Measurements from ENCODE around the gene ANKRD11. TPM values are rescaled to one million over a fixed set of nuclear protein-coding genes. Genes with fewer than 3 reads are reported as not detected.
"Not testable (repeated sequence)": the region's sequence is repeated elsewhere in the genome, so short reads cannot be mapped to it uniquely, and the experiment has no call there.

Gene ANKRD11
- total RNA-seq, 1 donor from 2014 or later, result 140 TPM

DNA sequence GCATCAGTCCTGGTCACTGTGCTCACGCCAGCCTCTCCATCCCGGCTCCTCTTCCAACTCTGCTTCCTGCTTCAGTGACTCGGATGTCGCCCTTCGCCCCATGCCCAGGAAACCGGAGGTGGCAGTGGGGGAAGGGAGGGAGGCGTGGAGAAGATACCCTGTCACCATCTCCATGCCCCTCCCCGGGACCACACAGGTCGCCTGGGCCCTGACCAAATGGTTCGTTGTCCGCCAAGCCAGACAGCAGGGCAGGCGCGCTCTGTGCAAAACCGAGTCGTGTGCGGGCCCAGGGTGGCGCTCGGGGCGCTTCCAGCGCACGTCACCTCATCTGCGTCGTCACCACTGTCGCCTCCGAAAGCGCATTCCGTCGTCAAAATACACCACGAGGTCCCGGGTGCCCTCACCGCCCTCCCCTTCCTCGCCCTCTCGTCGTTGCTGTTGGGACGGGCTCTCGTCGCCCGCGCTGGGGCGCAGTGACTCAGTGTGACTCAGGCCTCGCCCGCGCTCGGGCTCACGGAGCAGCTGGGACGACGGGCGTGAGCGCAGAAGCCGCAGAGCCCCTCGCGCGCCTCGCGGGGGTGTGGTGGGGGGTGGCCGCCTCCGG, 233.6 kb downstream of the ANKRD11 start:
- ATAC-seq (peak; percentile 73), DNase-seq (ENCODE audit: low spot score) (no peak)
- intact Hi-C loops (cut with DNase I), result no loop called here

DNA sequence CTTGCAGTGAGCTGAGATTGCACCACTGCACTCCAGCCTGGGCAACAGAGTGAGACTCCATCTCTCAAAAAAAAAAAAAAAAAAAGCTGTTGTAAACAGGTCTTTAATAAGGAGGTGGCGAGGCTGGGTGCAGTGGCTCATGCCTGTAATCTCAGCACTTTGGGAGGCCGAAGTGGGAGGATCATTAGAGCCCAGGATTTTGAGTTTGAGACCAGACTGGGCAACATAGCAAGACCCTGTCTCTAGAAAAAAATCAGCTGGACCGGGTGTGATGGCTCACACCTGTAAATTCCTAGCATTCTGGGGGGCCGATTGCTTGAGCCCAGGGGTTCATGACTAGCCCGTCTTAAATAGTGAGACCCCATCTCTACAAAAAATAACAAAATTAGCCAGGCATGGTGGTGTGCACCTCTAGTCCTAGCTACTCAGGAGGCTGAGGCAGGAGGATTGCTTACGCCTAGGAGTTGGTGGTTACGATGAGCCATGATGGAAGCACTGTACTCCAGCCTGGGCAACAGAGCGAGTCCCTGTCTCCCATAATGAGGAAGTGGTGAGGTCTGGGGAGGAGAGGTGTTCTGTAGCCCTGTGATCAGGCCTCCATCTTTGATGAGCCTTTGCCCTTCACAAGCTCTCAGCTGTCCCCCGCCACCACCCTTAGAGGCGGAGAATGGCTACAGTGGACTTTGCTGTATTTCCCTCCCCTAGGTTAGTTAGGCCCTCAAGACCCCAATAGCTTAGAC, 236.6 kb downstream of the ANKRD11 start:
- ATAC-seq (no peak), DNase-seq (ENCODE audit: low spot score) (no peak)
- intact Hi-C loops (cut with DNase I), result no loop called here

DNA sequence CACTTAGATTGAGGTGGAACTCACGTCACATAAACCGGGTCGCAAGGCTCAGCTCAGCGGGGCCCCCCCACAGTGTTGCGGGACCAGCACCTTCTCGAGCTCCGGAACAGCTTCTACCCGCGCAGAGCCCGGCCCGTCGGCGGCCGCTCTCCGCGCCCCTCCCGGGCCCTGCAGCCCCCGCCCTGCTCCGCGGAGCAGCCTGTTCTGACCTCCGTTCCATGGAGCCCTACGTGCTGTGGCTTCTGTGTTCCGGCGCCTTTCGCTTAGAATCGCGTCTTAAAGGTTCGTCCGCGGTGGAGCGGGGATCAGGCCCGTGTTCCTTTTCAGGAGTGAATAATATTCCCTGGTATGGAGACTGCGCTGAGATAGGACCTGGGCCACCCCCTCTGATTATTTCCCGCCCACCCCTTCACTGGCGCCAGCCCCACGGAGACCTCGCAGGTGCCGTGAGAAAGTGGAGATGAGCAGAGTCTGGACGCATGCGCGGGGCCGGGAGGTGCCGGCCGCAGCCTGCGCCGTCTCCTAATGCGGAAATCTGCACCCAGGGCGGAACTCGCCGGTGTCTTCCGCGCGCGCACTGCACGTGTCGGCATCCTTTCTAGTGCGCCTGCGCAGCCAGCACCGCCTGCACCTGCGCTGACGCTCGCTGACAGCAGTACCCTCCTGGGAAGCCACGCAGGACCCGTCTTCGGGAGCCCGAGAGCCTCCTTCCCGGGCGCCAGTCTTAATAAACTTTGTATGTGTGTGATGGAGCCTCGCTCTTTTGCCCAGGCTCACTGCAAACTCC, 242.0 kb downstream of the ANKRD11 start:
- no peak for DNase-seq (ENCODE audit: low spot score)
- intact Hi-C loops (cut with DNase I), result no loop called here
- no peak for ATAC-seq

DNA sequence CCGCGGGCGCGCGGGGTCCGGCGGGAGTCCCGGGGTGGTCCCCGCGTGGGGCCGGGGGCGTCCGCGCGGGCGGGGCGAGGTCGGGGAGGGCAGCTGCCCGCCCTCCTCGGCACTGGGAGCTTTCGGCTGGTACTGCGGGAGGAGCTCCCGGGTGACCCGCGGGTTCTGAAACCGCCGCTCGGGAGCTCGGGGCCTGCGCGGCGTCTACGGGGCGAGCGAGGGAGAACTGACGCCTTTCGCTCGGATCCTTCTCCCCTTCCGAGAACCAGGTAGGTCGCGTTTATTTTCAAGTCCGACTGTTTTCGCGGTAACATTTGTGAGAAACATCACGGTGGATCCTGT, 242.7 kb downstream of the ANKRD11 start:
- peak; percentile 18 for ATAC-seq
- DNase-seq (ENCODE audit: low spot score); intact Hi-C loops (cut with DNase I): not testable (repeated sequence)

DNA sequence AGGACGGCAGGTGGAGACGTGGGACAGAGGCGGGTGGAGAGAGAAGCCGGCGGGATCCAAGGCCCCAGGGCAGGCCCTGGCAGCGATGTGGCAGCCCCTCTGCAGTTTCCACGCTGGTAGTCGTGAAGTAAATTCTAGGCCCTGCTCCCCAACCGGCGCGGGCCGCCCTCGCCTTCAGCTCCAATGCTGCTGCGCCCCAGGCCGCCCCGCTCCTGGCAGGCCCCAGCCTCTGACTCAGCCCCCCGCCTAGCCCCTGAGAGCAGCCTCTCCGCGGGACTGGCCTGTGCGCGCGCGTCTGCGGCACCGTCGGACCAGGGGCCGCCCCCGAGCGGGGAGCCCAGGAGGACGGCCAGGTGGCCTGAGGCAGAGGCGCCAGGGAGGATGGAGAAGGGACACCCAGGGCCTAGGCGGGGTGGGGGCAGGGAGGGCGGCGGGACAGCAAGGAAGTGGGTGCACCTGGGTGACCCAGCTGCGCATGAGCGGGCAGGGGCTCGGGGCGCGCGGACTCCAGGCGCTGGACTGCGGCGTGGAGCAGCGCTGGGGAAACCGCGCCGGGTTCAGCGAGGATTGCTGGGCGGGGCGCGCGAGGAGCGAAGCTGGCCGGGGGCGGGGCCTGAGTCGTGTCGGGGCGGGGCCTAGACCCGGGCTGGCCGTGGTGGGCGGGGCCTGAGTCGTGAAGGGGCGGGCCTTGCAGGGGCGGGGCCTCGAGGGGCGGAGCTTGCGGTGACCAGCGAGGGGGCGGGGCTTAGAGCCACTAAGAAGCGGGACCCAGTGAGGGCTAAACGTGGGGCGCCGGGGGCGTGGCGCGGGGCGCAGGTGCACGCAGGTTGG, 243.2 kb downstream of the ANKRD11 start:
- ATAC-seq, result peak; percentile 98
- intact Hi-C loops (cut with DNase I), result no loop called here

DNA sequence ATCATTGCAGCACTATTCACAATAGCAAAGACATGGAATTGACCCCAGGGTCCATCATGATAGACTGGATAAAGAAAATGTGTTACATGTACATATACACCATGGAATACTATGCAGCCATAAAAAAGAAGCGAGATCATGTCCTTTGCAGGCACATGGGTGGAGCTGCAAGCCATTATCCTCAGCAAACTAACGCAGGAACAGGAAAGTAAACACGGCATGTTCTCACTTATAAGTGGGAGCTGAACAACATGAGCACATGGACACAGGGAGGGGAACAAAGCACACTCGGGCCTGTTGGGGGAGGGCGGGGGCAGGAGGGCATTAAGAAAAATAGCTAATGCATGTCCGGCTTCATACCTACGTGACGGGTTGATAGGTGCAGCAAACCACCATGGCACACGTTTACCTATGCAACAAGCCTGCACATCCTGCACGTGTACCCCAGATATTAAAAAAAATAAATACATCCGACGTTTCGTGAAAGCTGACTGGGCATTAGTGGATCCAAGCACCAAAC, 243.9 kb downstream of the ANKRD11 start:
- no peak for ATAC-seq
- no peak for DNase-seq (ENCODE audit: low spot score)
- intact Hi-C loops (cut with DNase I), result no loop called here

More for the DNA sequence above, 243.2 kb downstream of the ANKRD11 start:
- peak; percentile 96 for DNase-seq (ENCODE audit: low spot score)

DNA sequence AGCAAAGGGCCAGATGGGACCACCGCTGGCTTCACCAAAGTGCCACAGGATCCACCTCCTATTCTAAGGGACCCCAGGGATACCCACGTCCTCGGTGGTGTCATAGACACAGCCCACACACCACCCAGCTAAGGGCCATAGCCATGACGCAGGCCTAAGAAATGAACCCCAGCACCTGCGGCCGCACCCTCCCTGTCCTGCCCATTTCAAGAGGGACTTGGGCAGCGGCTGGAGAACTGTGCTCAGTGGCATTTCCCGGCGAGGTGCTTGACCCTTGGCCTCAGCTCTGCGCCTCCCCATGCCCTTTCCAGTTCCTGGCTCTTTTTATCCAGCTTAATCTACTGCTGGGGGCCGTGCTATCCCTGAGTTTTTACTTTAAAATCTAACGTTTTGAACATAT, 245.6 kb downstream of the ANKRD11 start:
- intact Hi-C loops (cut with DNase I), result no loop called here
- ATAC-seq (no peak), DNase-seq (ENCODE audit: low spot score) (no peak)

DNA sequence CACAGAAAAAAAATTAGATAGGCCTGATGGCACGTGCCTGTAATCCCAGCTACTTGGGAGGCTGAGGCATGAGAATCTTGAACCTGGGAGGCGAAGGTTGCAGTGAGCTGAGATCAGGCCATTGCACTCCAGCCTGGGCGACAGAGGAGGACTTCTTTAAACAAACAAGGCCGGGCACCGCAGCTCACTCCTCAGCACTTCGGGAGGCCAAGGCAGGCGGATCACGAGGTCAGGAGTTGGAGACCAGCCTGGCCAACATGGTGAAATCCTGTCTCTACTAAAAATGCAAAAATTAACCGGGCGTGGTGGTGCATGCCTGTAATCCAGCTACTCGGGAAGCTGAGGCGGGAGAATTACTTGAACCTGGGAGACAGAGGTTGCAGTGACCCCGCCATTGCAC, 246.1 kb downstream of the ANKRD11 start:
- DNase-seq (ENCODE audit: low spot score); intact Hi-C loops (cut with DNase I); ATAC-seq: not testable (repeated sequence)

DNA sequence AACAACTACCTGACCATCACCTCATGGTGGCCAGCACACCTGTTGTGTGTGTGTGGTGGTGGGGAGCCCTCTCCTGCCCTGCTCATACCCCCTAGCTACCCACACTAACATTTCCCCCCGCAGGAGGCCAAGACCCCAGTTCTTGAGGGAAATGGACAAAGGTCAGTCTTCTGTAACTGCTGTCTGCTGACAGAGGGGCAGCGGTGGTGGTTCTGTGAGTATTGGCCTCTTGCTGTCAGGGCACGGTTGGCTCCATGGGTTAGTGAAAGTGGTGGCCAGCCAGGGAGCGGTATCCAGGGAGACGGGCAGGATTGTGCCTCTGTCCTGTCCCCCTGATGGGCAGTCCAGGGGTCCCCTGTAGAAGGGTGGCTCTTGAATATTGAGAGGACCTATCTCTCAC, 246.7 kb downstream of the ANKRD11 start:
- intact Hi-C loops (cut with DNase I), result no loop called here
- ATAC-seq (no peak), DNase-seq (ENCODE audit: low spot score) (no peak)

DNA sequence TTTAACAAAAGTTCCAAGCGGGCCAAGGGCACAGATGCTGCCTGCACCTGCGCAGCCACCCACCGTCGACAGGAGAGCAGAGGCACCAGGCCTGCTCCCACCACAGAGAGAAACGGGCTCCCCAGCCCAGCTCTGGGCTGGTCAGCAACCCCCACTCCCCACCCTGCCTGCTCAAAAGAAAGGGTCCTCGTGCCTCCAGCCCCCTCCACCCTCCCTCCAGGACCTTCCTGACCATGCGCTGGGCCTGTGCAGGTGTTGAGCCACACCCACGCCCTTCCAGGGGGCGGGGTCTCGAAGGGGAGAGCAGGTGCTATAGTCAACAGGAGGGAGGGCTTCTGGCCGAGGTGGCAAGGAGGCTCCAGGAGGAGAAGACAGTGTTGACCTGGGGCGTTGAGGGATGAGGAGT, 247.6 kb downstream of the ANKRD11 start:
- DNase-seq (ENCODE audit: low spot score) (no peak), ATAC-seq (no peak)
- intact Hi-C loops (cut with DNase I), result no loop called here

DNA sequence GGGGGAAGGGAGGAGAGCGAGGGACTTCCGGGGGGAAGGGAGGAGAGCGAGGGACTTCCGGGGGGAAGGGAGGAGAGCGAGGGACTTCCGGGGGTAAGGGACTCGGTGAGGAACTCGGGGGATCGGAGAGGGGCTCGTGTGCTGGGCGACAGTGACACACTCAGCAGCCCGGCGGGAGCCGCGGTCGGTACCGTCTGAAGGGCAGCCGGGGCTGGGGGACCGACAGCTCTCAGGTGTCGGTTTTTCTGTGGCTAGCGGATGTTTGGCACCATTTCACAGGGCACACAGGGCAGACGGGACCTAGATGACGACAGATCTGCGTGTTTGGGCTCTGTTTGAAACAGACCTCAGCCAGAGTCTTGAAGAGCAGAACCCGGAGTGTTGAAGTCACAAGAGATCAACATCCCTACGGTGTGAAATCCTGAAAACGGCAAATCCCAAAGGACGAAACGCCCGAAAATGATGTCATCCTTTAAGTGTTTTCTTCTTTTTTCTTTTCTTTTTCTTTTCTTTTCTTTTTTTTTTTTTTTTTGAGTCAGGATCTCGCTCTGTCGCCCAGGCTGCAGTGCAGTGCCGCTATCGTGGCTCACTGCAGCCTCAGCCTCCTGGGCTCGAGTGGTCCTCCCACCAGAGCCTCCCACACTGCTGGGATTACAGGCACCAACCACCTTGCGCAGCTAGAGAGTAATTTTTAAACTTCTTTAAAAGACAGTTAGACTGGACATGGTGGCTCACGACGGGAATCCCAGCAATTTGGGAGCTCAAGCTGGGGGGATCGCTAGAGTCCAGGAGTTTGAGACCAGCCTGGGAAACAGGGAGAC, 249.0 kb downstream of the ANKRD11 start:
- peak; percentile 85 for DNase-seq (ENCODE audit: low spot score)
- peak; percentile 89 for ATAC-seq
- intact Hi-C loops (cut with DNase I), result no loop called here

DNA sequence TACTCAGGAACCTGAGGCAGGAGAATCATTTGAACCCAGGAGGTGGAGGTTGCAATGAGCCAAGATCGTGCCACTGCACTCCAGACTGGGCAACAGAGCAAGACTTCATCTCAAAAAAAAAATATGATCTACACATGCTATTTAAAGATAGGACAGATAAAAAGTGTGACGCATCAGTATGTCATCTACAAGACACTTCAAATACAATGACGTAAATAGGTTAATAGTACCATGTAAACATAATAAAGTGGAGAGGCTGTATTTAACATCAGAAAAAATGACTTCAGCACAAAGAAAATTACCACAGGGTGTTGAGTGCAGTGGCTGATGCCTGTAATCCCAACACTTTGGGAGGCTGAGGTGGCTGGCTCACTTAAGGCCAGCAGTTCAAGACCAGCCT, 252.6 kb downstream of the ANKRD11 start:
- no peak for DNase-seq (ENCODE audit: low spot score)
- intact Hi-C loops (cut with DNase I), result no loop called here

DNA sequence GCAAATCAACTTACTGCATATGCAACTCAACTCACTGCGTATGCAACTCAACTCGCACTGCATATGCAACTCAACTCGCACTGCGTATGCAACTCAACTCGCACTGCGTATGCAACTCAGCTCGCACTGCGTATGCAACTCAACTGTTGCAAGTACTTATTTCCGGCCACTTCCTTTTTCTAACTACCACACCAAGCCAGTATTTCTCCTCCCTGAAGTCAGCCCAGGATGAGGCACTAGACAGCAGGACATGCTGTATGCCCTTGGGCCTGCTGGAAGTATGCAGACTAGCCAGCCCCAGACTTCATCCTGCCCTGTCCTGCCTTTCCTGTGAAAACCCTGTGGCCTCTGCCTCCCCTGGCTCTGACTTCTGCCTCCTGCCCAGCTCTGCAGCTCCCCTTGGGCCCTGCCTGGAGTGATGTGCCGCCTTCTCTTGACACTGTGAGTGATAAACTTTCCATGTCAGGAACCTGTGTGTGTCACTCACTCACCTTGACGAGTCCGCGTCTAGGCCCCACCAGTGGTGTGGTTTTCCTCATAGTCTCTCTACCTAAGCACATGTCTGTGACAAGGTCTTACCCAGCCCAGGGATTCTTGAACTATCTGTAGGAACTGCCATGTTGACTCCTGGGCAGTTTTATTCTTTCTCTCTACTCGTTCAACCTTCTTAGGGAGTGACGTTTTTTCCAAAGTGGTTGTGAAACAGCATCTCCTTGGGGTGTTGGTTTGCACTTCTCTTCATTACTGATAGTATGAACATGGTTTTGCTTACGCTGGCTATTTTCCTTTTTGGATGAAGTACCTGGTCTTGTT, 256.5 kb downstream of the ANKRD11 start:
- no peak for DNase-seq (ENCODE audit: low spot score)
- intact Hi-C loops (cut with DNase I), result no loop called here
- no peak for ATAC-seq

More for the DNA sequence above, 252.6 kb downstream of the ANKRD11 start:
- no peak for ATAC-seq

DNA sequence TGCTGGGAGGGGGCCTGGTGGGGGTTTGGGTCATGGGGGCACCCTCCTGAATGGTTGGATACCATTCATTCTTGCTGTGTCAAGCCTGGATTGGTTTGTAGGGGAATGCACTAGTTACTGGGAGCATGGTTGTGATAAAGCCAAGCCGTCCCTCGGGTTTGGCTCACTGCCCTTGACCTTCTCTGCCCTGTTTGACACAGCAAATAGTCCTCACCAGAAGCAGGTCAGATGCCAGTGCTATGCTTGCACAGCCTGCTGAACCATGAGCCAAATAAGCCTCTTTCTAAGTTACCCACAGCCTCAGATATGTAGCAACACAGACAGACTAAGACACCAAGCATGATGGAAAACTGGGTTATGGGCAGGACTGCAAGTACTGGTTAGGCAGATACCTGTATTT, 258.3 kb downstream of the ANKRD11 start:
- no peak for ATAC-seq
- no peak for DNase-seq (ENCODE audit: low spot score)
- intact Hi-C loops (cut with DNase I), result no loop called here

DNA sequence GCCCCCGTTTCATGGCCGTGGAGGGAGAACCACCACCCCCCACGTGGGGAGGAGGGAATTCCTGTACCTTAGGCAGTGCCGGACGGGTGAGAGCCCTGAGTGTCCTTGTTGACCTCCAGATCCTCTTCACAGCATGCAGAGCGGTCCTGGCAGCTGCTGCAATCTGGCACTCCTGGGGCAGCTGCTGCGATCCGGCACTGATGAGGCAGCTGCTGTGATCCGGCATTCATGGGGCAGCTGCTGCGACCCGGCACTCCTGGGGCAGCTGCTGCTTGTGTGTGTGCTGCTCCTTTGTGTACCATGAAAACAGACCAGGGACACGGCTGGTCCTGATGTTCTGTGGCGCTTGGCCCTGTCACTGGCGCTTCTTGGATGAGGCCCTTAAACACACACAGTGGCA, 260.1 kb downstream of the ANKRD11 start:
- ATAC-seq (no peak), DNase-seq (ENCODE audit: low spot score) (no peak)
- intact Hi-C loops (cut with DNase I), result no loop called here

DNA sequence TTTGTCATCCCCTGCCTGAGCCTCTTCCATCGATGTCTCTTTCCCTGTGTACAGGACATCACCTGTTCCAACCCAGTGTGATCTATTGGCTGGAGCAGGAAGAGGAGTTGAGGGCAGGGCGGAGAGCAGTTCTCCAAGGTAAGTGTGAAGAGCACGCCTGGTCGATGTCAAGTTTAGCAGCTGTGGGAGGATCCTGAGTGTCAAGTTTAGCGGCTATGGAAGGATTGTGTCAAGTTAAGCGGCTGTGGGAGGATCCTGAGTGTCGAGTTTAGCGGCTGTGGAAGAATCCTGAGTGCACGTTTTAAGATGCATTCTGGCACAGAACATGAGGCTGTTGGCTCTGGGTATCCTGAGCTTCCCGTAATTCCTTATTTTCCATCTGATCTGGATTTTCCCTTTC, 265.7 kb downstream of the ANKRD11 start:
- intact Hi-C loops (cut with DNase I), result no loop called here
- no peak for ATAC-seq
- DNase-seq (ENCODE audit: low spot score), result no peak

DNA sequence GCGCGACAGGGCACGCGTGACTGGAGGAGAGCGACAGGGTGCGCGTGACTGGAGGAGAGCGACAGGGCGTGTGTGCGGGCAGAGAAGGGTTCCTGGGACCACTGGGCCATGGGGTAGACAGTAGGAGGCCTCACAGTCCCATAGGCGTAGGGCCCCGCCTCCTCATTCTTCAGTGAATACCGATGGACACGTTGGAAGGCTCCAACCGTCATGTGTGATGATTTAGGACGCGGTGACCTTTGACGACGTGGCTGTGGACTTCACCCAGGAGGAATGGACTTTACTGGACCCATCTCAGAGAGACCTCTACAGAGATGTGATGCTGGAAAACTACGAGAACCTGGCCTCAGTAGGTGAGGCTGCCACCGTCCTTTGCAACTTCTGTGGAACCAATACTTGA, 267.4 kb downstream of the ANKRD11 start:
- intact Hi-C loops (cut with DNase I), result no loop called here
- DNase-seq (ENCODE audit: low spot score), result no peak
- peak; percentile 10 for ATAC-seq

DNA sequence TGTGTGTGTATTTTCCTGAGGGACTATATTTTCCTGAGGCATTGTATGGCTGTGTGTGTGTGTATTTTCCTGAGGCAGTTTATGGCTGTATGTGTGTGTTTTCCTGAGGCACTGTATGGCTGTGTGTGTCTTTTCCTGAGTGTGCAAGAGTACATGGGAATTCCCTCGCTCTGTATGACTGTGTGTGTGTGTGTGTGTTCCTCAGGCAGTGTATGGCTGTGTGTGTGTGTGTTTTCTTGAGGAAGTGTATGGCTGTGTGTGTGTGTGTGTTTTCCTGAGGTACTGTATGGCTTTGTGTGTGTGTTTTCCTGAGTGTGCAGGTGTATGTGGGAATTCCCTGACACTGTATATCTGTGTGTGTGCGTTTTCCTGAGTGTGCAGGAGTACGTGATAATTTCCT, 268.8 kb downstream of the ANKRD11 start:
- intact Hi-C loops (cut with DNase I), result no loop called here
- DNase-seq (ENCODE audit: low spot score), result no peak
- no peak for ATAC-seq
